ENCODE data around the gene MAPT.
"Not testable (repeated sequence)": the region's sequence is repeated elsewhere in the genome, so short reads cannot be mapped to it uniquely, and the experiment has no call there.

The MAPT gene

DNA sequence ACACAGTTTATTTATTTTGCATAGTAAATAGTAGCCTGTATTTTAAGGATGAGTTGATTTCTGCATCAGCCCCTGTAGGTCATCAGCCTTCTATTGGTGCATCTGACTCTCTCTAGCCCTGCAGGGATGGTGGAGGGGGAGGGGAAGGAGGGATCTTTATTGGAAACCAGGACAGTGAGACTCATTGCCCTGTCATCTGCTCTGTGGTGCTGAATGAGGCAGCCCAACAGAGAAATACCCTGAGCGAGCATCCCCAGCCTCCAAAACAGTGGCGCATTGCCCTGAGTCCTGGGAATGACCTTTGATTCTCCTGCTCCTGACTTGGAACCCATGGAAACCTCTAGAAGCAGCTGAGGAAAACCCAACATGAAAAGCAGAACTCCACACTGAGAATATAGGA, 59.2 kb downstream of the MAPT start:
- DNase-seq (ENCODE audit: low spot score), result no peak

DNA sequence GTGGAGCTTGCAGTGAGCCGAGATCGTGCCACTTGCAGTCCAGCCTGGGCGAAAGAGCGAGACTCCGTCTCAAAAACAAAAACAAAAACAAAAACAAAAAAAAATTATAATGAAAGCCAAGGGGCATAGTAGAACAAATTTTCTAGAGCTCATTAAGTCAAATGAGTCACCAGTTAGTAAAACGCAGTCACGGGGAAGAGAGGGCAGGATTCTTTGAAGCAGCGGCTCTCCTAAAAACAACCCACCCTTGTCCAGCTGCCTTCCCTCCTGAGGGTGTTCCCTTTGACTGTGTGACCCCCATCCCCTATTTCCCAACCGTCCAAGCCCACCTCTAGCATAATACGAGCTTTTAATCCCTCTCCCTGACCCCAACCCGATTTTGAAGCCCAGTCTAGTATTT, 60.6 kb downstream of the MAPT start:
- no peak for DNase-seq (ENCODE audit: low spot score)

DNA sequence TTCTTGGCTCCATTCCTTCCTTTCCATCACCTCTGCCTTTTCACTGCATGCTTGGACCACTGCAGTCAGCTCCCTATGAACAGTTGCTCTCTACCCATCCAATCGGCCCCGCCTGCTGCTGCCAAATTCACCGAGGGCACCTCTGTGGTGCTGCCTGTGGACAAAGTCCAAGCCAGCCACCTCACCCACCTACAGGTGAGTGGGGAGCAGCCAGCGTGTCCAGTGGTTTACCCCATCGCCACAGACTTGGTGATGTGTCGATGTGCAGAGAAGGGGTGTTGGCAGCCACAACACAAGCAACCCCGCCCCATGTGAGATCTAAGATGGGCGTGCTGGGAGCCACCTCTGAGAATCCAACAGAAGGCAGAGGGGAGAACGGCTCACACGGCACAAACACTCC, 61.0 kb downstream of the MAPT start:
- no peak for DNase-seq (ENCODE audit: low spot score)

DNA sequence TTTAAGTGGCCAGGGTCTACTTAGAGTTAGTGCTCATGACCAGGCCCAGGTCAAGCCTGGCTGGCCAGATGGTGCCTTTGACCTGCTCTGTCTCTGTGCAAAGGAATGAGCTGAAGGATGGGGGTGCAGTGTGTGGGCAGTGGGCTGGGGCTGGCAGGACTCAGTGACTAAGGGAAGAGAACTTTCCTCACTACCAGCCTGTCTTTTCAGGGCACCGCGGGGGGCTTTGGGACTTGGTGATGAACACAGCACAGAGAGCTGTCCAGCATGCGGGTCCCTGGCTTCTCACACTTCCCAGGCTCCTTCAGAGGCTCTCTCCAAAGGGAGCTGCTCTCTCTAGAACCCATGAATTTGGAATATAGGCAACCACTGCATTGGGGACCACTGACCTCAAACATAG, 61.7 kb downstream of the MAPT start:
- no peak for DNase-seq (ENCODE audit: low spot score)

DNA sequence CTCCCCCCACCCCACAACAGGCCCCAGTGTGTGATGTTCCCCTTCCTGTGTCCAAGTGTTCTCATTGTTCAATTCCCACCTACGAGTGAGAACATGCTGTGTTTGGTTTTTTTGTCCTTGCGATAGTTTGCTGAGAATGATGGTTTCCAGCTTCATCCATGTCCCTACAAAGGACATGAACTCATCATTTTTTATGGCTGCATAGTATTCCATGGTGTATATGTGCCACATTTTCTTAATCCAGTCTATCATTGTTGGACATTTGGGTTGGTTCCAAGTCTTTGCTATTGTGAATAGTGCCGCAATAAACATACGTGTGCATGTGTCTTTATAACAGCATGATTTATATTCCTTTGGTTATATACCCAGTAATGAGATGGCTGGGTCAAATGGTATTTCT, 62.4 kb downstream of the MAPT start:
- not testable (repeated sequence) for DNase-seq (ENCODE audit: low spot score)

DNA sequence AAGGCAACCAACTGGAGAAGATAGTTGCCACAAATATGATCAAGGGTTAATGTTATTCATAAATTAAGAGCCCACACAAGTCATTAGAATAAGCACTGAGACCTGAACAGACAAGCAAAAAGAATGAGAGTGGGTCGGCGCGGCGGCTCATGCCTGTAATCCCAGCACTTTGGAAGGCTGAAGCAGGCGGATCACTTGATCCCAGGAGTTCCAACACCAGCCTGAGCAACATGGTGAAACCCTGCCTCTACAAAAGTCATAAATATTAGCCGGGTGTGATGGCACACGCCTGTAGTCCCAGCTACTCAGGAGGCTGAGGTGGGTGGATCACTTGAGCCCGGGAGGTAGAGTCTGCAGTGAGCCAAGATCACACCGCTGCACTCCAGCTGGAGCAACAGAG, 64.0 kb downstream of the MAPT start:
- DNase-seq (ENCODE audit: low spot score), result no peak

DNA sequence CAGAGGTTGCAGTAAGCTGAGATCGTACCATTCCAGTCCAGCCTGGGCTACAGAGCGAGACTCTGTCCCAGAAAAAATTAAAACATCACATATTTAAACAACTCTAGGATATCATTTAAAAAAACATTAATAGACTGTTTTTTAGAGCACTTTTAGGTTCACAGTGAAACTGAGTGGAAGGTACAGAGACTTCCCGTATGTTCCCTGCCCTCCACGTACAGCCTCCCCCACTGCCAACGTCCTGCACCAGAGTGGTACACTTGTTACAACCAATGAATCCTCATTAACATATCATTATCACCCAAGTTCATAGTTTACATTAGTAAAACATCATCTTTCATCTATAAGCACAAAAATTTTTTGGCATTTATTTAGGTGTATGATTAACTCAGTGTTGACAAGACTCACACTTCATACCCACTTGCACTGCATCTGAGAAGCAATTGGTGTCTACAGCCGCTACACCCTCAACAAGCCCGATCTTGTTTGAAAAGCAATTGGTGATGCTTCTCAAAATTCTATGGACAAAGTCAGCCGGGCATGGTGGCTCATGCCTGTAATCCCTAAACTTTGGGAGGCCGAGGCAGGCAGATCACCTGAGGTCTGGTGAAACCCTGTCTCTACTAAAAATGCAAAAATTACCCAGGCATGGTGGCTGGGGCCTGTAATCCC, 64.8 kb downstream of the MAPT start:
- no peak for DNase-seq (ENCODE audit: low spot score)

DNA sequence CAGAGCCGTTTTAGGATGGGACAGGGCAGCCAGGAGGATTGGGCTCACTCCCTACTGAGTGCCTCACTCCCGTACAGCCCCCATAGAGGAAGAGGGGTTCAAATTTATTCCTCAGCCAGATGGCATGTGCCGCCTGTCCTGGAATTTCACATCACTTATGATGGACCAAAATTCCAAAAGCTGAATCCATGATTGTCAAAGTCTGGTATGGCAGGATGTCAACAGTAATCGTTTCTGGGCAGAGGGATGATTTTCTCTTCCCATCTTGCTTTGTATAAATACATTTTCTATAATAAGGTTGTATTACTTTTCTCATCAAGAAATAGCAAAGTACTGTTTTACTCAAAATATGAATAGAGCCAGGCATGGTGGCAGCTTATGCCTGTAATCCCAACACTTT, 66.0 kb downstream of the MAPT start:
- no peak for DNase-seq (ENCODE audit: low spot score)

DNA sequence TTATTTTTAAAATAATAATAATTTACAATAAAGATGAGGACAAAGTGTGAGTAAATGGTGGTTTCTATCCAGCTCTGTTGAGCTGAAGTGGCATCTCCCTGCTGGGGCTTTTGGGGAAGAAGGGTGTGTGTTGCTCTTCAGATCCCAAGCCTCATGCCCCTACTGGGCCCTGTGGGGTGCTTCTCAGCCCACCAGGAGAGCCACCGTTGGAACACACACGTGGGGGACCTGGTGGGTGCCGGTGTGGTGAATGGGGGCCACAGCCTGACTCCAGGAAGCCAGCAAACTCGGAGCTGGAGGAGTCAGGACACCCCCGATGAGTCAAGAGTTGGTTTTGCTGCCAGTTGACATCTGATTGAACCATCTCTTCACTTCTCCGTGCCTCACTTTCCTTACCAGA, 66.9 kb downstream of the MAPT start:
- no peak for DNase-seq (ENCODE audit: low spot score)

DNA sequence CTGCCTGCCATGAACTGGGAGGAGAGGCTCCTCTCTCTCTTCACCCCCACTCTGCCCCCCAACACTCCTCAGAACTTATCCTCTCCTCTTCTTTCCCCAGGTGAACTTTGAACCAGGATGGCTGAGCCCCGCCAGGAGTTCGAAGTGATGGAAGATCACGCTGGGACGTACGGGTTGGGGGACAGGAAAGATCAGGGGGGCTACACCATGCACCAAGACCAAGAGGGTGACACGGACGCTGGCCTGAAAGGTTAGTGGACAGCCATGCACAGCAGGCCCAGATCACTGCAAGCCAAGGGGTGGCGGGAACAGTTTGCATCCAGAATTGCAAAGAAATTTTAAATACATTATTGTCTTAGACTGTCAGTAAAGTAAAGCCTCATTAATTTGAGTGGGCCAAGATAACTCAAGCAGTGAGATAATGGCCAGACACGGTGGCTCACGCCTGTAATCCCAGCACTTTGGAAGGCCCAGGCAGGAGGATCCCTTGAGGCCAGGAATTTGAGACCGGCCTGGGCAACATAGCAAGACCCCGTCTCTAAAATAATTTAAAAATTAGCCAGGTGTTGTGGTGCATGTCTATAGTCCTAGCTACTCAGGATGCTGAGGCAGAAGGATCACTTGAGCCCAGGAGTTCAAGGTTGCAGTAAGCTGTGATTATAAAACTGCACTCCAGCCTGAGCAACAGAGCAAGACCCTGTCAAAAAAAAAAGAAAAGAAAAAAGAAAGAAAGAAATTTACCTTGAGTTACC, 68.0 kb downstream of the MAPT start:
- no peak for DNase-seq (ENCODE audit: low spot score)

DNA sequence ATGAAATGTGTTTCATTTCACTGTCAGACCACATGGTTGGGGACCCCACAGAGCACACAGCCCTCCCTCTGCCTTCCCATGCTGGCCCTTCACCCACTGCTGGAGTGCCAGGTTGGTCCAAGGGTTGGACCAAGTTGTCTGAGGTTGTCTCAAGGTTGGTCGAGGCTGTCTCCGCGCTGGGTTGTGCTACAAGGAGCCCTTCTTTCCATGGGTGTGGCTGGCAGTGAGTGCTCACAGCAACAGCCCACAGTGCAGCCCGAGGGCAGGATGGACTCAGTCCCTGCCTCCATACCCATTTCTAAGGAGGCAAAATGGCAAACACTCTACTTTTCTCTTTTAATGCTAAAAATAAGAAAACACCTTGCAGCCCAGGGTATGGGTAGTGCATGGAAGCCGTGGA, 68.9 kb downstream of the MAPT start:
- no peak for DNase-seq (ENCODE audit: low spot score)

DNA sequence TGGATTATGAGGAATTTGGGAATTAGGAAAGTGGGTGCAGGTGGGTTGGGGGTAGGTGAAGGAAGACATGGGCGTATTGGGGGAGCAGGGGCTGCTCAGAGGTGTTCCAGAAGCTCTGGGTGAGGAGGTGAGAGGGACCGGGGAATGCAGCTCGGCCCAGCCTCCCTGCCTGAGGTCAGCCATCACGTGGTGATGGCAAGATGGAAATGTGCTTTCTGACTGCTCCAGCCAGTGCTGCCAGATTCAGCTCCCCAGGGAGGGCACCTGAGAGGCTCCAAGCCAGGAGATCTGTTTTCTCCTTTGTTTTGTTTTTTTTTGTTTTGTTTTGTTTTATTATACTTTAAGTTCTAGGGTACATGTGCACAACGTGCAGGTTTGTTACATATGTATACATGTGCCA, 69.5 kb downstream of the MAPT start:
- DNase-seq (ENCODE audit: low spot score), result no peak

DNA sequence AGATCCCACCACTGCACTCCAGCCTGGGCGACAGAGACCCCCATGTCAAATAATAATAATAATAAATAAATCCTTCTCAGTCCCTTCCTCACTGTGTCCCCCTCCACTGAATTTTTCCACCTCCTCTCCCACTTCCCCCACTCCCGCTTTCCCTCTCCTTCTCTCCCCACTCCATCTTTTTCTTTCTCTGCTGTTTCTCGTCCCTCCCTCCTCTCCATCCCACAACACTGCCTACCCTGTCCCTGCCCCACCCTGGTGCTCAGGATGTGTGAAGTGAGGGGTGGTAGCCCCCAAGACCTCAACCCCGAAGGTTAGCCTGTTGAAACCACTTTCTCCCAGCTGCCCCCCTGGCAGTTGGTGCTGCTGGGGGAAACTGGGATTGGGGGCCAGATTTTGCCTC, 70.3 kb downstream of the MAPT start:
- DNase-seq (ENCODE audit: low spot score), result no peak

DNA sequence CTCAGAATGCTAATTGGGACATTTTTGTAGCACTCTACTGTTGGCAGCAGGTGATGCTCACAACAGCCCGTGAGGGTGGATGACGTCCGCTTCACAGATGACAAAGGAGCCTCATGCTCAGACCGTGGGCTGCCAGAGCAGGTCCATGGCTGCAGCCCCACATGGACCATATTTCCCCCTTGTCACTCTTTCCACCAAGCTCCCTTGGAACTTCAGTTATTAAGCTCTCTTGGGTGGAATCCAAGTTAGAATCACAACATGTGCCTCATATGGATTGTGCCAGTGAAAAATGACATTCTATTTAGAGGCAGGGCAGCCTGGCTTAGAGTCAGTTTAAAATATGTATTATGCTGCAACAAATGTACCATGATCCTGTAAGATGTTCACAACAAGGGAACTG, 71.5 kb downstream of the MAPT start:
- DNase-seq (ENCODE audit: low spot score), result no peak

DNA sequence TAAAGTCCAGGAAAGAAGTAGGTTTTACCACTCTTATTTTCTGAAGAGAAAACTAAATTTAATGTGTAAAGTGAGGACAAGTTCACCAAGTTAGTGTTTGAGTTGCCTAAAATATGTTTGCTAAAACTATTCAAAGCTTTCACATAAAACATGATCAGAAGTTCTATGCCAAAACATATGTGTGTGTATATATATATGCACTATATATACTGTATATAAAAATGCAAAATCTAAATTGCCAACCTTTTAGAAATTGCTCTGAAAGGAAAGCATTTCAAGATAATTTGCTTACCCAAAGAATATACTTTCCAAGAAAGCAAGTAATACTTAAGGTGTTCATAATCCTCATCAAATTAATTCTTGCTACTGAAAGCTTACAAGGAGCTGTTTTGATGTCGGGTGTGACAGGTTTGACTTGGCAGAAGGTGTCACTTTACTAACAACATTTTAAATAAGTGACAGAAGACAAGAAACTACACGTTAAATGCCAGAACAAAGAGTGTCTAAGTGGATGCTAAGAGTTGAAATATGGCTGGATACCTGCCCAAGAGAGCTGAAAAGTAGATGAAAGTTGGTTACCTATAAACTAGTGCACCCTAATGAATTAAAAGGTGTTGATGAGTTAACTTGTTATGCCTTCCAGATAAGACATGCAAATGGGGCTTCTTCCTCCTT, 72.4 kb downstream of the MAPT start:
- DNase-seq (ENCODE audit: low spot score), result no peak

DNA sequence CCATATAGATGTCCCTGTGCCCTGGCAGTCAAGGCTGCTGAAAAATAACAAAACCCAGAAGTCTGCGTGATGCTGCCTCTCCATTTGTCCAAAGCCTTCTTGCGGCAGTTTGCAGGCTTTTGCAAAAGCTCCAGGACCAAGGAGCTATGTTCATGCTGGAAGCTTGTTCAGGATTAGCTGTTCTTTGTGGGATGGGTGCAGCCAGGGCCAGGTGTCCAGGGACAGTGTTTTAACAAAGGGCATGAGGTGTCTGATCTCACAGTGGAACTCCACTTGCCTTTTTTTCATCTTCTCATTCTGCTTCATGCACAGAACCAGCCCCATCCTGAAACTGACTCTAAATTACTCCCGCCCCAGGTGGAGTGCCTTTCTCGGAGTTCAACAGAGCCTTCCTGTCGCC, 73.0 kb downstream of the MAPT start:
- no peak for DNase-seq (ENCODE audit: low spot score)

DNA sequence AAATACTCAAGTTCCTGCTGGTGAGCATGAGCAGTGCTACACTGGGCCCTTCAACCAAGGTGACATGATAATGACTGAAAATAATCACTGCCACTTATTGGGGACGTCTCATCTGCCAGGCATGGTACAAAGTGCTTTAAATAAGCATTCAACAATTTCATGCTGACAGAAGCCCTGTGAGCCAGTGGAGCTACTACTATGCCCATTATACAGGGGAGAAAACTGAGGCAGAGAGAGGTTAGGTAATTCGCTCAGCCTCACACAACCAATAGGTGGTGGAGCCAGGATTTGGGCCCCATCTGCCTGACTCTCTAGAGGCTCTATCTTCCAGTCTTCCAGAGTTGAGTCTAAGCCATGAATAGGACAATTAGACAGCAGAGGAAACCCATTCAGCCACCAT, 74.4 kb downstream of the MAPT start:
- no peak for DNase-seq (ENCODE audit: low spot score)

DNA sequence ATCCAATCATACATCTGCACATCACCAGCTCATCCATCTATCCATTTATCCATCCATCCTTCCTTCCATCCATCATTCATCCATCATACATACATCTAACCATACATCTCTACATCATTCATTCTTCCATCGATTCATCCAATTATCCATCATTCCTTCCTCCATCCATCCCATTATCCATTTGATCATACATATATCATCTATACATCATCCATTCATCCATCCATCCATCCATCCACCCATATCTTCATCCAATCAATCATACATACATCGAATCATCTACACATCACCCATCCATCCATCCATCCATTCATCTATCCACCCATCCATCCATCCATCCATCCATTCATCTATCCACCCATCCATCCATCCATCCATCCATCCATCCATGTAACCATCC, 75.4 kb downstream of the MAPT start:
- no peak for DNase-seq (ENCODE audit: low spot score)

DNA sequence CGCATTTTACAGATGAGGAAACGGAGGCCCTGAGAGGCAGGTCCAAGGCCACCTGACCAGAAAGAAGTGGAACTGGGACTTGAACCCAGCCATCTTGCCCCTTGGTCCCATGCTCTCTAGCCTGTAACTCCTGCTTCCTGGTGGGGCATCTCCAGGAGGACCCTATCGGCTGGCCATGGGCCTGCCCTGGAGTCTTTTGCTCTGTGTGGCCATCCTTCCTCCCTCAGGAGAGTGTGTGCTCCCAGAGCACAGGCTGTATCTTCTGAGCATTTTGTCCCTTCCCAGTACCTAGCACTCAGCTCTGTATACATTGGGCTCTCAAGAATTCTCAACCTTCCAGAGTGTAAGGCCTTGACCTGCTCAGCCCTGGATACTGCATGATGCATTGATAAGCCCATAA, 76.3 kb downstream of the MAPT start:
- DNase-seq (ENCODE audit: low spot score), result no peak

DNA sequence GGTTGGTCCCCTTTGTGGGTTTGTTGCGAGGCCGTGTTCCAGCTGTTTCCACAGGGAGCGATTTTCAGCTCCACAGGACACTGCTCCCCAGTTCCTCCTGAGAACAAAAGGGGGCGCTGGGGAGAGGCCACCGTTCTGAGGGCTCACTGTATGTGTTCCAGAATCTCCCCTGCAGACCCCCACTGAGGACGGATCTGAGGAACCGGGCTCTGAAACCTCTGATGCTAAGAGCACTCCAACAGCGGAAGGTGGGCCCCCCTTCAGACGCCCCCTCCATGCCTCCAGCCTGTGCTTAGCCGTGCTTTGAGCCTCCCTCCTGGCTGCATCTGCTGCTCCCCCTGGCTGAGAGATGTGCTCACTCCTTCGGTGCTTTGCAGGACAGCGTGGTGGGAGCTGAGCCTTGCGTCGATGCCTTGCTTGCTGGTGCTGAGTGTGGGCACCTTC, 77.4 kb downstream of the MAPT start:
- DNase-seq (ENCODE audit: low spot score), result no peak

DNA sequence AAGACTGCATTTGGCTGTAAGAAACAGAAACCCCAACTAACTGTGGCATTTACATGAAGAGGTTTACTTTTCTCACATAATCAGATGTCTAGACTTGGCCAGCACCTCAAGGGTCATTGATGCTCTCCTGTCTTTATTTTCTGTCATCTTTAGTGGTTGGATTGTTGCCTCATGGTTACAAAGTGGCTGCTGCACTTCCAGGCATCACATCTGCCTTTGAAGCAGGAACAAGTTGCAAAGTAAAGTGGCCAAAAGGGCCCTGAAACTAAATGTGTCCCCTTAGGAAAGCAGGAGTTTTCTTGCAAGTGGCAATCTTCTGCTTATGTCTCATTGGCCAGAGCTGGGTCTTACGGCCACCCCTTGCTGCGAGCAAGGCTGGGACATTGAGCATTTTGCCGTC, 78.2 kb downstream of the MAPT start:
- DNase-seq (ENCODE audit: low spot score), result no peak

DNA sequence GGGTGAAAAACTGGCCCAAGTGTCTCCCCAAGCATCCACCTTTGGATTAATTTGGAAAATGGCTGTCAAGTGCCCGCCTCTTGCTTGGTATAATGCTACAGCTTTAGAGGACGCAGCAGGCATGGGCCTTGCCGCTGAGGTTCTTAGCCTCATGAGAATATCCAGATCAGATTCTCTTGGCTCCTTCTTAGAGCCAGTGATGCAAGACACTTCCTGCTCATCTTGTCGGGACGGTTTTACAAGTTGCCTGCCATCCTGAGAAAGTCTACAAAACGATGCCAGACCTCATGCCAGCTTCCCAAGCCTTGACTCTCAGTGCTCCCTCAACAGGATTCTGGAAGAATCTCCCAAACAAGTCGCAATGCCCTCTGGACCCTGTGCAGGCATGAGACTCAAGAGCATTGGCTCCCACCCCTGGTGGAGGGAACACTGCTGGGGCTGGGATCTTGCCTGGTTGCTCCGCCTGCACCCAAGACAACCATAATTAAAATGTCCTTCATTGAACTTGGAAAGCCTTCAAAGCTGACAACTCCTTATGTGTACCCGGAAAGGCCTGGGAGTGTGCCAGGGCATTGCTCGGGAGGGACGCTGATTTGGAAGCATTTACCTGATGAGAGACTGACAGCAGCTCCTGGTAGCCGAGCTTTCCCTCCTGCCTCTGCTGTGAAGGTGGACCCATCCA, 78.9 kb downstream of the MAPT start:
- DNase-seq (ENCODE audit: low spot score), result no peak
